ENCODE results near the gene SLC47A2. TPM values are rescaled to one million over a fixed set of nuclear protein-coding genes. Genes with fewer than 3 reads are reported as not detected.

The SLC47A2 gene
- total and polyA plus RNA-seq, 7 experiments from 2014 or later = not detected

GRCh38 chr17:19644493-19645210 is 71.7 kb downstream of the SLC47A2 start:
- intact Hi-C loops (cut with micrococcal nuclease) = loop anchor here (5.0 to 10.0 kb wide), 5 partner anchors 78 to 790 kb away; partner anchors contain the start of genes AKAP10 (in 1 of the 2), MAPK7 (in 1 of the 2) and PRPSAP2 (in 1 of the 2)
- DNase-seq (no peak), ATAC-seq (no peak)
- no peak overlapping the region for H3K4me3 ChIP-seq (ENCODE audit: low read length)
- Mint-ChIP-seq H3K4me3 (no peak overlapping the region), H3K27ac (no peak overlapping the region), H3K36me3 (no peaks in the 10 kb centered on the region), H3K27me3 (peaks cover 0 to 33% (median 0%) of the 10 kb centered on the region in 5 donors), H3K9me3 (peaks cover 0 to 1% (median 0%) of the 10 kb centered on the region in 11 donors), H3K4me1 (peaks cover 17 to 33% (median 27%) of the 10 kb centered on the region in 7 donors)
- H3K9me3 ChIP-seq (ENCODE audit: control insufficient read depth in 2 of 3, low read length in 3 of 3) = no peaks in the 10 kb centered on the region
- no peaks in the 10 kb centered on the region for H3K27me3 ChIP-seq (ENCODE audit: control insufficient read depth in 2 of 2, insufficient read depth in 2 of 2, low read length in 2 of 2)
- no peak overlapping the region for H3K27ac ChIP-seq (ENCODE audit: low read depth, low read length)
- POLR2A ChIA-PET = no interaction called here
- CTCF ChIA-PET = interaction anchor here (0.6 kb wide), 1 partner anchor 104 kb away, joined by 3 read pairs; no protein-coding TSS in a partner anchor
- H3K36me3 ChIP-seq (ENCODE audit: control insufficient read depth in 2 of 3, insufficient read depth in 3 of 3, low read length in 3 of 3) = peaks cover 0 to 5% (median 0%) of the 10 kb centered on the region in 3 experiments
- peaks cover 0 to 5% of the 10 kb centered on the region in 2 donors for H3K4me1 ChIP-seq (ENCODE audit: control insufficient read depth in 2 of 2, insufficient read depth in 2 of 2, low read length in 2 of 2)

DNA sequence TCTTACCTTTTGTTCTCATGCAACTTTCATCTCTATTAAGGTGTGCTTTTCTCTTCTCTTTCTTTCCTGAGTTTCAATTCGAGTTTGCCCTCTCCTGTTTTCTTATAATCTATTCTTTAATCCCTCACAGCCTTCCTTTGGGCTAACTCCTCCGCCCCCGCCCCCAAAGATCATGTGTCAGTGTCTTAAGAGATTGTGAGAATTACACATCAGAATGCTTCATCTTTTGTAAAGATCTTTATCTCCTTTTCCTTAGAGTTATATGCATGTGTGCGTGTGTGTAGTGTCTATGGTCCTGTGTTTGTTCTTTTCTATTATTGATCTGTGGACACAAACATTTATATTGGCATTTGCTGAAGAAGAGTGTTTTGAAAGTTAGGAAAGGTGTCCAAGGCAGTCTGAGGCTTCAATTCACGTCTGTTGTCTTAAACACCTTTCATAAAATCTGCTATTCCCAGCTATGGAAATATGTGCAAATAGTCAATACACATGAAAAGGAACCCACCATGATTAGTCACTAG is 74.0 kb downstream of the SLC47A2 start:
- Histone ChIP-seq H3K4me1 (ENCODE audit: control insufficient read depth in 2 of 2, insufficient read depth in 2 of 2, low read length in 2 of 2) (no peaks in the 10 kb centered on the region), H3K4me3 (ENCODE audit: low read length) (no peak overlapping the region), H3K27ac (ENCODE audit: low read depth, low read length) (no peak overlapping the region), H3K9me3 (ENCODE audit: control insufficient read depth in 2 of 3, low read length in 3 of 3) (no peaks in the 10 kb centered on the region), H3K27me3 (ENCODE audit: control insufficient read depth in 2 of 2, insufficient read depth in 2 of 2, low read length in 2 of 2) (no peaks in the 10 kb centered on the region), H3K36me3 (ENCODE audit: control insufficient read depth in 2 of 3, insufficient read depth in 3 of 3, low read length in 3 of 3) (no peaks in the 10 kb centered on the region)
- intact Hi-C loops (cut with micrococcal nuclease) = loop anchor here (10.0 kb wide), 2 partner anchors 122 to 788 kb away; partner anchors contain the start of gene PRPSAP2 (in 1 of the 2)
- ATAC-seq (no peak), DNase-seq (no peak)
- Mint-ChIP-seq H3K27ac (no peak overlapping the region), H3K27me3 (peaks cover 0 to 55% (median 2%) of the 10 kb centered on the region in 5 donors), H3K36me3 (no peaks in the 10 kb centered on the region), H3K4me3 (no peak overlapping the region), H3K4me1 (peaks cover 4 to 20% (median 10%) of the 10 kb centered on the region in 7 donors), H3K9me3 (peaks cover 0 to 10% (median 0%) of the 10 kb centered on the region in 11 donors)
- POLR2A ChIA-PET = no interaction called here
- CTCF ChIA-PET = no interaction called here

DNA sequence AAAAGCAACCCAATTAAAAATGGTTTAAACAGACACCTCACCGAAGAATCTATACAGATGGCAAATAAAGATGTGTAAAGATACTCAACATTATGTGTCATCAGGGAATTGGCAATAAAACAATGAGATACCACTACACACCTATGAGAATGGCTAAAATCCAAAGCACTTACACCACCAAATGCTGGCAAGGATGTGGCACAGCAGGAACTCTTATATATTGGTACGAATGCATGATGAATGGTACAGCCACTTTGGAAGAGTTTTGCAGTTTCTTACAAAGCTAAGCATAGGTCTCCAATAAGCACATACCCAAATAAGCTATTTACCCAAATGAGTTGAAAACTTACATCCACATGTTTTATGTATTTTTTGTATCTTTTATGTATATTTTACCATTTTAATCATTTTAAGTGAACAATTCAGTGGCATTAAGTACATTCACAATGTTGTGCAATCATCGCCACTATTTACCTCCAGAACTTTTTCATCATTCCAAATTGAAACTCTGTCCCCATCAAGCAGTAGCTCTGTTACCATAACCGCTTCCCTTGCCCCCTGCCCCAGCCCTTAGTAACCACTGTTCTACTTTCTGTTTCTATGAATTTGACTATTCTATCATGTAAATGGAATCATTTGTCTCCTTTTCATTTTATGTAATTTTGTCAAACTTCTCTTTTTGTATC is 74.6 kb downstream of the SLC47A2 start:
- Mint-ChIP-seq H3K27ac (no peak overlapping the region), H3K4me1 (peaks cover 0 to 15% (median 5%) of the 10 kb centered on the region in 7 donors), H3K27me3 (peaks cover 0 to 55% (median 8%) of the 10 kb centered on the region in 5 donors), H3K9me3 (peaks cover 0 to 10% (median 0%) of the 10 kb centered on the region in 11 donors), H3K4me3 (no peak overlapping the region), H3K36me3 (no peaks in the 10 kb centered on the region)
- intact Hi-C loops (cut with micrococcal nuclease) = loop anchor here (10.0 kb wide), 2 partner anchors 123 to 787 kb away; partner anchors contain the start of gene PRPSAP2 (in 1 of the 2)
- DNase-seq (no peak), ATAC-seq (no peak)
- ChIA-PET POLR2A (no interaction called here), CTCF (interaction anchor here (0.7 kb wide), 1 partner anchor 12 kb away, joined by 3 read pairs; no protein-coding TSS in a partner anchor)
- H3K27ac ChIP-seq (ENCODE audit: low read depth, low read length) = no peak overlapping the region
- no peaks in the 10 kb centered on the region for H3K4me1 ChIP-seq (ENCODE audit: control insufficient read depth in 2 of 2, insufficient read depth in 2 of 2, low read length in 2 of 2)
- no peak overlapping the region for H3K4me3 ChIP-seq (ENCODE audit: low read length)
- no peaks in the 10 kb centered on the region for H3K27me3 ChIP-seq (ENCODE audit: control insufficient read depth in 2 of 2, insufficient read depth in 2 of 2, low read length in 2 of 2)
- no peaks in the 10 kb centered on the region for H3K9me3 ChIP-seq (ENCODE audit: control insufficient read depth in 2 of 3, low read length in 3 of 3)
- no peaks in the 10 kb centered on the region for H3K36me3 ChIP-seq (ENCODE audit: control insufficient read depth in 2 of 3, insufficient read depth in 3 of 3, low read length in 3 of 3)

- intact Hi-C loops (cut with micrococcal nuclease) = no loop called here
- Mint-ChIP-seq H3K9me3 (no peaks in the 10 kb centered on the region), H3K4me1 (peaks cover 0 to 2% (median 0%) of the 10 kb centered on the region in 7 donors), H3K27ac (no peak overlapping the region), H3K4me3 (no peak overlapping the region), H3K27me3 (peaks cover 4 to 27% (median 5%) of the 10 kb centered on the region in 5 donors), H3K36me3 (no peaks in the 10 kb centered on the region)
- Histone ChIP-seq H3K9me3 (ENCODE audit: control insufficient read depth in 2 of 3, low read length in 3 of 3) (no peaks in the 10 kb centered on the region), H3K36me3 (ENCODE audit: control insufficient read depth in 2 of 3, insufficient read depth in 3 of 3, low read length in 3 of 3) (no peaks in the 10 kb centered on the region), H3K27ac (ENCODE audit: low read depth, low read length) (no peak overlapping the region), H3K4me1 (ENCODE audit: control insufficient read depth in 2 of 2, insufficient read depth in 2 of 2, low read length in 2 of 2) (no peaks in the 10 kb centered on the region), H3K27me3 (ENCODE audit: control insufficient read depth in 2 of 2, insufficient read depth in 2 of 2, low read length in 2 of 2) (no peaks in the 10 kb centered on the region), H3K4me3 (ENCODE audit: low read length) (no peak overlapping the region)
- DNase-seq (no peak), ATAC-seq (no peak)
- CTCF ChIA-PET = no interaction called here
- POLR2A ChIA-PET = interaction anchor here (0.7 kb wide), 1 partner anchor 26 kb away, joined by 3 read pairs; no protein-coding TSS in a partner anchor
These were observed 84.5 kb downstream of the SLC47A2 start for GRCh38 chr17:19631905-19632304.

- Mint-ChIP-seq H3K36me3 (no peaks in the 10 kb centered on the region), H3K9me3 (no peaks in the 10 kb centered on the region), H3K4me3 (no peak overlapping the region), H3K4me1 (no peaks in the 10 kb centered on the region), H3K27me3 (peaks cover 4 to 25% (median 5%) of the 10 kb centered on the region in 5 donors), H3K27ac (no peak overlapping the region)
- DNase-seq (no peak), ATAC-seq (no peak)
- ChIA-PET CTCF (no interaction called here), POLR2A (no interaction called here)
- Histone ChIP-seq H3K27me3 (ENCODE audit: control insufficient read depth in 2 of 2, insufficient read depth in 2 of 2, low read length in 2 of 2) (no peaks in the 10 kb centered on the region), H3K27ac (ENCODE audit: low read depth, low read length) (no peak overlapping the region), H3K4me1 (ENCODE audit: control insufficient read depth in 2 of 2, insufficient read depth in 2 of 2, low read length in 2 of 2) (no peaks in the 10 kb centered on the region), H3K4me3 (ENCODE audit: low read length) (no peak overlapping the region), H3K36me3 (ENCODE audit: control insufficient read depth in 2 of 3, insufficient read depth in 3 of 3, low read length in 3 of 3) (no peaks in the 10 kb centered on the region), H3K9me3 (ENCODE audit: control insufficient read depth in 2 of 3, low read length in 3 of 3) (no peaks in the 10 kb centered on the region)
- intact Hi-C loops (cut with micrococcal nuclease) = no loop called here
These were observed 85.7 kb downstream of the SLC47A2 start for GRCh38 chr17:19630661-19631060.

GRCh38 chr17:19630035-19630434 is 86.3 kb downstream of the SLC47A2 start:
- Histone ChIP-seq H3K36me3 (ENCODE audit: control insufficient read depth in 2 of 3, insufficient read depth in 3 of 3, low read length in 3 of 3) (no peaks in the 10 kb centered on the region), H3K9me3 (ENCODE audit: control insufficient read depth in 2 of 3, low read length in 3 of 3) (no peaks in the 10 kb centered on the region), H3K4me1 (ENCODE audit: control insufficient read depth in 2 of 2, insufficient read depth in 2 of 2, low read length in 2 of 2) (no peaks in the 10 kb centered on the region), H3K27me3 (ENCODE audit: control insufficient read depth in 2 of 2, insufficient read depth in 2 of 2, low read length in 2 of 2) (no peaks in the 10 kb centered on the region), H3K4me3 (ENCODE audit: low read length) (no peak overlapping the region), H3K27ac (ENCODE audit: low read depth, low read length) (no peak overlapping the region)
- ChIA-PET CTCF (no interaction called here), POLR2A (no interaction called here)
- intact Hi-C loops (cut with micrococcal nuclease) = no loop called here
- Mint-ChIP-seq H3K36me3 (no peaks in the 10 kb centered on the region), H3K4me3 (no peak overlapping the region), H3K9me3 (no peaks in the 10 kb centered on the region), H3K27ac (no peak overlapping the region), H3K27me3 (peaks cover 4 to 20% (median 5%) of the 10 kb centered on the region in 5 donors), H3K4me1 (no peaks in the 10 kb centered on the region)
- ATAC-seq (no peak), DNase-seq (no peak)

All from naive thymus-derived CD4-positive, alpha-beta T cell (primary cell).